ENCODE data around the gene ABCF2.

ABCF2 gene

DNA sequence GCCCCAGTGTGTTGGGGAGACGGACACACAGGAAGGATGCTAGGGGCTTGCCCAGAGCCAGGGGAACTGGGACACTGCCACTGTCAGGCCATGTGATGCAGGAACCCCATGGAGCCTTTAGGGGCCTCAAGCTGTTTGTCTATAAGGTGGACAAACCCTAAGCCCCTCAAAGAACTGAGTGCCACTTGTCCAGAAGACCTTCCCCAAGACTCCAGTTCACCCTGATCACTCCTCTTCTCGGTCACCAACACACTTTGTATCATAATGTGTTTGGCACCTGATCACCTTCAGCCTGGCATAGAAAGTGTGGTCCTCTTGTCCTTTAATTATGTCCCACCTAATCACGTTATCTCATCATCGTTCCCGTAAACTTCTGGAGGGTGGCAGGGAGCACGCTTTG lies 17.4 kb downstream of the ABCF2 start:
- TF ChIP-seq, protein P1, sequence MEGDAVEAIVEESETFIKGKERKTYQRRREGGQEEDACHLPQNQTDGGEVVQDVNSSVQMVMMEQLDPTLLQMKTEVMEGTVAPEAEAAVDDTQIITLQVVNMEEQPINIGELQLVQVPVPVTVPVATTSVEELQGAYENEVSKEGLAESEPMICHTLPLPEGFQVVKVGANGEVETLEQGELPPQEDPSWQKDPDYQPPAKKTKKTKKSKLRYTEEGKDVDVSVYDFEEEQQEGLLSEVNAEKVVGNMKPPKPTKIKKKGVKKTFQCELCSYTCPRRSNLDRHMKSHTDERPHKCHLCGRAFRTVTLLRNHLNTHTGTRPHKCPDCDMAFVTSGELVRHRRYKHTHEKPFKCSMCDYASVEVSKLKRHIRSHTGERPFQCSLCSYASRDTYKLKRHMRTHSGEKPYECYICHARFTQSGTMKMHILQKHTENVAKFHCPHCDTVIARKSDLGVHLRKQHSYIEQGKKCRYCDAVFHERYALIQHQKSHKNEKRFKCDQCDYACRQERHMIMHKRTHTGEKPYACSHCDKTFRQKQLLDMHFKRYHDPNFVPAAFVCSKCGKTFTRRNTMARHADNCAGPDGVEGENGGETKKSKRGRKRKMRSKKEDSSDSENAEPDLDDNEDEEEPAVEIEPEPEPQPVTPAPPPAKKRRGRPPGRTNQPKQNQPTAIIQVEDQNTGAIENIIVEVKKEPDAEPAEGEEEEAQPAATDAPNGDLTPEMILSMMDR (IDR thresholded peaks at IDR 0.05) = no peak

DNA sequence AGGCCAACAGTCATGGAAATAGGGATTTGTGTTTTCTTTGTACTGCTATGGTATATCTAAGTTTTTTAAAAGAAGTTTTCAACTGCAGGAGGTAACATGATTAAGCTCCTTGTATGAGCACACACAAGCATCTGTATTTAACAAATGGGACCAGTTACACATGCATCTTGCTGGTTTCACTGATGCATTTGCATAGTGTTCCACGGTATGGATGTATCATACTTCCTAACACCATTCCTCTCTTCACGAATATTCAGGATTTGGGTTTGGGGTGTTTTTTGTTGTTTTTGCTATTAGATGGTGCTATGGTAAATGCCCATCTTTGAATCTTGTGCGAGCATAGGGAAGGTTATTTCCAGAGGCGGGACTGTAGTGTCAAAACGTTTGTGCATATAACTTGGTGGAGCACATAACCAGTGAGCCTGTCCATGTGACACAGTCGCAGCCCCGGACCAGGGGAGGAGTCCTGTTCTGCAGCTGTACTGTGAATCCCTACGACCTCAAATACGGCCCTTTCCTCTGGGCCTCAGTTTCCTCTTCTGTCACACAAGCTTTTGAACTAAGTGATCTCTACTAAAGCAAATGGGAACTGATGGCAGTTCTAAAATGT lies 18.6 kb downstream of the ABCF2 start:
- TF ChIP-seq, protein P1 (IDR thresholded peaks at IDR 0.05) = no peak

DNA sequence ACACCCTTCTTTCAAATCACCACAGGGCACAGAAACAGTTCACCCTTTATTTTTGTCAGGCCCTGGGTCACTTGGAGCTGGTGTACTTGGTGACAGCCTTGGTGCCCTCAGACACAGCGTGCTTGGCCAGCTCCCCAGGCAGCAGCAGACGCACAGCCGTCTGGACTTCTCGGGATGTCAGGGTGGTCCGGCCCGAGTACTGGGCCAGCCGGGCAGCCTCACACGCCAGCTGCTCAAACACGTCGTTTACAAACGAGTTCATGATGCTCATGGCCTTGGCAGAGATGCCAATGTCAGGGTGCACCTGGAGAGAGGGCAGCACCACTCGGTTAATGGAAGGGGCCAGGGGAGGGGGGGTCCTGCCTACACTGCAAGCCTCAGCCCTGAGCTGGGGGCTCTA lies 19.2 kb downstream of the ABCF2 start:
- TF ChIP-seq, protein P1 (IDR thresholded peaks at IDR 0.05) = no peak

DNA sequence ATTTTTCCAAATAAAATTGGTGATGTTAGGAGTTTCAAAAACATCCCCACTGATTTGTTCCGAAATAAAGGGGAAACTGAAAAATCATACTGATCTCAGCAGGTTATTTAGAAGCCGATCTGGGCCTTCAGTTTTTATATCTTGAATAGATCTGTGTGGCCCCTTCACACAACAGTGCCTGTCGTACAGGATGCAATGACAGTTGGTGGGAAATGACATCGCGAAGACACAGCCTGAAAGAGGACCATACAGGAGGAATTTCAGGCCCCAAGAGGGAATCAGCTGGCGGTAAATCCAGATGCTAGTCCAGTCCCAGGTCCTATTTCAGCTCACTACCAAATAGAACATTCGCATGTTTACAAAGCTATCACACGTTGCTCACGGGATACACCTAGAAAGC lies 19.7 kb downstream of the ABCF2 start:
- TF ChIP-seq, protein P1 (IDR thresholded peaks at IDR 0.05) = no peak

DNA sequence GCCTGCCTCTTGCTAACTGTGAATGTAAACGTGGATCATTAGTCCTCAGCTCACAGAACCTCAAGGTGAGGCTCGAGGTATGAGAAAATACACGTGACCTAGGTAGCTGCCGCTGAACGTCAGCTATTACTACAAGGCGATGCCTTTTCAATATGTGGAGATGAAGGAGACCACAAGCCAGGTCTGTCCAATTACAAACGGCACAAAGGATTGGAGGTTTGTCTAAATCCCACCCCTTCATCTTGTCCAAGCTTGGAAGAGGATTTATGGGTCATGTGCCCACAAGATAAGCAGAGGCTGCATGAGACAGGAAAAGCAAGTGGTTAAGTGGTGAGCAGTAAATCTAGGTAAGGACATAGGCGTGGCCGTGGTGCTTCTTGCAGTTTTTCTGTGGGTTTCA lies 20.1 kb downstream of the ABCF2 start:
- TF ChIP-seq, protein P1 (IDR thresholded peaks at IDR 0.05) = no peak

DNA sequence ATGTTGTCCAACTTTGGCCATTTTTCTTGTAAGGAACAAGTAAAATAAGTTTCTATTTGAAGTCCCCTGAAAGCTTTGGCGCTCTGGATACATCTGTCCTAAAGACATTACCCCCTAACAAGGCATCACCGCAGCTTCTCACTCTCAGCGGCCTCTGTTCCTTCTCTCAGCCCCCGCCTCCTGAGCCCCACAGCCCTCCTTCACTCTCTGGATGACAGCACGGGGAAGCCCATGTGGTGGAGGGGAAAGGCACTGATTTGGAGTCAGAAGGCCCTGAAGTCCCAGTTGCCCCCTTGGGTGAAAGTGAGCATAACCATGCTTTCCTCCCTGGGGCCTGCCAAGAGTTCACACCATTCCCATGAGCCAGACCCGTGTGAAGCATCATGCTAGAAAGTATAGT lies 21.3 kb downstream of the ABCF2 start:
- TF ChIP-seq, protein P1 (IDR thresholded peaks at IDR 0.05) = no peak

DNA sequence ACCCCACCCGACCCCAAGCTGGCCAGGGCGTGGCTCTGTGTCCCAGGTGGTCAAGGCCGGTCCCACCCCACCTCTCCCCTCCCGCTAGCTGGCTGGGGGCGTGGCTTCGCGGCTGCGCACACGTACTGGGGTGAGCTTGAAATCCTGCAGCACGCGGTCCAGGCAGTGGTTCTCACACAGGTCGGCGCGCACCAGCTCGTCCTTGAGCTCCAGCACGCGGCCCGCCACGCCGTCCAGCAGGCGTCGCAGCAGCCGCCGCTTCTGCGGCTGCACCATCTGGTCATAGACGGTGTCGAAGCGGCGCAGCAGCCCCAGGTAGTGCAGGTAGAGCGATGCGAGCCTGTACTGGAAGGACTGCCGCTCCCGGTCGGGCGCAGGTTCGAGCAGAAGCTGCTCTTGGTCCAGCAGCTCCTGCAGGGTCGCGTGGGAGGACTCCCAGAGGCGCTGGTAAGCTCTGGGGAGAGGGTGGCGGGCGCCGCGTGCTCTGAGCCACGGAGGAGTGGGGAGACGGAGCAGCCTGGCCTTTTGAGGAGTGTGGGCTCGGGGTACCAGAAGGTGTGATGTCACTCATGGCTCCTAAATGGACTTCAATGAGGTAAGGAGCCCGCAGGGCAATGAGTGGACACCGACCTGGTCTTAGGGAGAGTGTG lies 22.5 kb downstream of the ABCF2 start:
- TF ChIP-seq, protein P1 (IDR thresholded peaks at IDR 0.05) = no peak

All from LNCAP (cell line).